ENCODE data around the gene DIS3L. TPM values are rescaled to one million over a fixed set of nuclear protein-coding genes. Genes with fewer than 3 reads are reported as not detected.

Gene DIS3L
- total and polyA plus RNA-seq, 2 donors from 2014 or later: 10.6 to 28.5 TPM

- TF ChIP-seq CTCF (IDR thresholded peaks at IDR 0.05; ENCODE audit: borderline replicate concordance, extremely low read depth, insufficient read depth): no peak
- intact Hi-C loops (cut with DNase I): no loop called here
- peak in 4 of 5 donors; percentile 41 to 62 (median 52) for DNase-seq
- no peak for FAIRE-seq
- H3K27ac ChIP-seq (ENCODE audit: low read depth in 2 of 2, low read length in 2 of 2): no peak overlapping the region
- H3K9me3 ChIP-seq (ENCODE audit: control insufficient read depth in 2 of 3, insufficient read depth in 1 of 3, low read length in 3 of 3): no peaks in the 10 kb centered on the region
- peaks cover 43% of the 10 kb centered on the region for H3K27me3 ChIP-seq (ENCODE audit: control insufficient read depth, insufficient read depth, low read length)
- peak overlapping the region; percentile 34 to 62 (median 62) for H3K4me3 ChIP-seq (ENCODE audit: low read length in 3 of 3)
- no peaks in the 10 kb centered on the region for H3K36me3 ChIP-seq (ENCODE audit: control insufficient read depth in 2 of 3, insufficient read depth in 3 of 3, low read length in 3 of 3)
- no peak overlapping the region for H3K9ac ChIP-seq (ENCODE audit: low read length in 3 of 3)
- peaks cover 0 to 10% (median 0%) of the 10 kb centered on the region in 3 donors for H3K4me1 ChIP-seq (ENCODE audit: control insufficient read depth in 2 of 3, insufficient read depth in 2 of 3, low read depth in 1 of 3, low read length in 3 of 3)
Measured at GRCh38 chr15:66252685-66253417, 40.5 kb upstream of the DIS3L start.

GRCh38 chr15:66253418-66254088 is 39.8 kb upstream of the DIS3L start, which contains the start of gene MEGF11:
Gene MEGF11, minus strand, starts transcription at chr15:66253750. Its CDS starts 125,347 bp downstream, at chr15:66128403.
- peaks cover 43% of the 10 kb centered on the region for H3K27me3 ChIP-seq (ENCODE audit: control insufficient read depth, insufficient read depth, low read length)
- H3K4me3 ChIP-seq (ENCODE audit: low read length in 3 of 3): peak within 1 kb of the TSS; percentile 34 to 62 (median 62)
- H3K27ac ChIP-seq (ENCODE audit: low read depth in 2 of 2, low read length in 2 of 2): no peak within 1 kb of the TSS
- H3K9ac ChIP-seq (ENCODE audit: low read length in 3 of 3): no peak within 1 kb of the TSS
- H3K36me3 ChIP-seq (ENCODE audit: control insufficient read depth in 2 of 3, insufficient read depth in 3 of 3, low read length in 3 of 3): no peaks in the 10 kb centered on the region
- DNase-seq (peak in 4 of 5 donors; percentile 41 to 68 (median 56)), FAIRE-seq (no peak)
- H3K4me1 ChIP-seq (ENCODE audit: control insufficient read depth in 2 of 3, insufficient read depth in 2 of 3, low read depth in 1 of 3, low read length in 3 of 3): peaks cover 0 to 10% (median 0%) of the 10 kb centered on the region in 3 donors
- intact Hi-C loops (cut with DNase I): no loop called here
- no peak for TF ChIP-seq CTCF (IDR thresholded peaks at IDR 0.05; ENCODE audit: borderline replicate concordance, extremely low read depth, insufficient read depth)
- no peaks in the 10 kb centered on the region for H3K9me3 ChIP-seq (ENCODE audit: control insufficient read depth in 2 of 3, insufficient read depth in 1 of 3, low read length in 3 of 3)

GRCh38 chr15:66254089-66254950 is 39.0 kb upstream of the DIS3L start:
- Histone ChIP-seq H3K27ac (ENCODE audit: low read depth in 2 of 2, low read length in 2 of 2) (no peak overlapping the region), H3K9ac (ENCODE audit: low read length in 3 of 3) (no peak overlapping the region), H3K9me3 (ENCODE audit: control insufficient read depth in 2 of 3, insufficient read depth in 1 of 3, low read length in 3 of 3) (no peaks in the 10 kb centered on the region), H3K27me3 (ENCODE audit: control insufficient read depth, insufficient read depth, low read length) (peaks cover 43% of the 10 kb centered on the region), H3K4me1 (ENCODE audit: control insufficient read depth in 2 of 3, insufficient read depth in 2 of 3, low read depth in 1 of 3, low read length in 3 of 3) (peaks cover 0 to 10% (median 0%) of the 10 kb centered on the region in 3 donors), H3K4me3 (ENCODE audit: low read length in 3 of 3) (peak overlapping the region; percentile 31 to 43 (median 38)), H3K36me3 (ENCODE audit: control insufficient read depth in 2 of 3, insufficient read depth in 3 of 3, low read length in 3 of 3) (no peaks in the 10 kb centered on the region)
- no peak for TF ChIP-seq CTCF (IDR thresholded peaks at IDR 0.05; ENCODE audit: borderline replicate concordance, extremely low read depth, insufficient read depth)
- DNase-seq (peak in 3 of 5 donors; percentile 8 to 45 (median 16)), FAIRE-seq (no peak)
- intact Hi-C loops (cut with DNase I): no loop called here
